Measurements from ENCODE around the gene ERBB4.

GRCh38 chr2:212539072-212539880 is 674 bp upstream of the ERBB4 start:
- TF ChIP-seq CTCF (IDR thresholded peaks at IDR 0.05) = no peak
- no peak for TF ChIP-seq POLR2A (IDR thresholded peaks at IDR 0.05)

Data from esophagus squamous epithelium (tissue), 4 donors.